A549 (cell line): ENCODE data around the gene LRRC61. TPM values are rescaled to one million over a fixed set of nuclear protein-coding genes. Genes with fewer than 3 reads are reported as not detected.
"Not testable (repeated sequence)": the region's sequence is repeated elsewhere in the genome, so short reads cannot be mapped to it uniquely, and the experiment has no call there.

Experiments used
- ATAC-seq, 2 experiments: fragments of 200-7000 bp in 1 of 2; fragments of >200 bp in 1 of 2; cut with Nextera tagmentation in 1 of 2; cut with Tn5 transposase in 1 of 2; 3 replicates each; pipeline versions ENCODE4 v1.8.0 to v1.9.1; 2018 to 2020; ENCODE audit warnings: mild to moderate bottlenecking in 1 of 2, moderate library complexity in 1 of 2
- CTCF ChIA-PET: fragments of 300-600 bp; sonication (Branson Sonifier 250); formaldehyde crosslinking; extraction: SDS; loops from one replicate; lab custom pipeline; 2021; ENCODE audit warnings: antibody characterized with exemption, inconsistent platforms; lab: Yijun Ruan, JAX
- POLR2A ChIA-PET: fragments of 350-600 bp; formaldehyde crosslinking; extraction: SDS; loops from one replicate; lab custom pipeline; 2021; ENCODE audit warnings: antibody characterized with exemption, inconsistent platforms; lab: Yijun Ruan, JAX
- DNase-seq, 2 experiments: peaks; one replicate each; pipeline versions ENCODE4 v3.0.0 to v3.0.0-alpha.2; 2011 to 2016; ENCODE audit warnings: low read depth in 1 of 2, low spot score in 1 of 2
- FAIRE-seq: peaks from 2 replicates; lab custom pipeline; 2011; peaks lifted over from hg19 to GRCh38; lab: Jason Lieb, UNC
- H3K27ac ChIP-seq, 2 experiments: fragments of >200 bp; sonication (Bioruptor Twin); formaldehyde crosslinking; 3 replicates each; pipeline ENCODE4 v1.5.1; 2016 to 2017
- H3K4me1 ChIP-seq: fragments of >200 bp; sonication (Bioruptor Twin); formaldehyde crosslinking; 3 replicates; pipeline ENCODE4 v1.6.1; 2016
- H3K4me2 ChIP-seq: fragments of >200 bp; sonication (Bioruptor Twin); formaldehyde crosslinking; 3 replicates; pipeline ENCODE4 v1.6.1; 2016
- H3K4me3 ChIP-seq: fragments of >200 bp; sonication (Bioruptor Twin); formaldehyde crosslinking; 3 replicates; pipeline ENCODE4 v1.5.1; 2016
- H3K9me3 ChIP-seq: fragments of >200 bp; sonication (Bioruptor Twin); formaldehyde crosslinking; 3 replicates; pipeline ENCODE4 v1.6.1; 2016
- FOSL2 ChIP-seq, 2 experiments: fragments of 450-650 bp in 1 of 2; fragments of >200 bp in 1 of 2; sonication (Bioruptor Twin) in 1 of 2; formaldehyde crosslinking; IDR thresholded peaks; 2 replicates each; pipeline versions ENCODE4 v1.5.0 to v1.6.1; 2016 to 2020; ENCODE audit warnings: mild to moderate bottlenecking in 1 of 2, moderate library complexity in 1 of 2
- HOXB13 ChIP-seq: fragments of 250-450 bp; sonication (Bioruptor Pico); IDR thresholded peaks from 2 replicates; pipeline ENCODE4 v1.5.0; 2020; ENCODE audit warnings: low read depth, mild to moderate bottlenecking, moderate library complexity
- JUNB ChIP-seq: fragments of >200 bp; sonication (Bioruptor Twin); formaldehyde crosslinking; IDR thresholded peaks from 2 replicates; pipeline ENCODE4 v1.6.1; 2016
- NPAS2 ChIP-seq: fragments of 250-450 bp; sonication (Bioruptor Pico); IDR thresholded peaks from 2 replicates; pipeline ENCODE4 v1.8.0; 2022; ENCODE audit warnings: mild to moderate bottlenecking, moderate library complexity, borderline replicate concordance
- PHF8 ChIP-seq: fragments of 200-600 bp; sonication (generic); IDR thresholded peaks from 2 replicates; pipeline ENCODE4 v1.6.1; 2016; ENCODE audit warnings: low read depth, mild to moderate bottlenecking, antibody characterized with exemption, moderate library complexity, borderline replicate concordance
- ZSCAN20 ChIP-seq: fragments of 250-450 bp; sonication (Bioruptor Pico); IDR thresholded peaks from 2 replicates; pipeline ENCODE4 v1.8.0; 2022; ENCODE audit warnings: mild to moderate bottlenecking, moderate library complexity
- WGBS: methylation state at CpG from one replicate; pipeline ENCODE4 v1.1.6; 2017; ENCODE audit errors: missing lambda C conversion rate; 5-methylcytosine and 5-hydroxymethylcytosine counted together
- polyA plus RNA-seq, 4 experiments: library from polyadenylated mRNA; depleted of rRNA in 3 of 4; stranded (reverse); fragments of >200 nt; fragmentation: RNase III in 1 of 4; extraction: RNeasy Plus Mini Kit Qiagen cat#74134 plus additional on column Dnase treatment in 1 of 4; gene quantifications; 2 replicates in 3 of 4; 3 replicates in 1 of 4; pipeline ENCODE4 v1.2.3, GENCODE V29; 2011 to 2017
- TF ChIP-seq, protein P1 (sequence below): IDR thresholded peaks from 2 replicates; pipeline ENCODE4 v1.6.1; 2012; ENCODE audit warnings: low read depth, borderline replicate concordance
- TF ChIP-seq, protein P2 (sequence below): fragments of 450-650 bp; IDR thresholded peaks from 2 replicates; pipeline ENCODE4 v1.6.1; 2014; ENCODE audit warnings: antibody characterized with exemption

The LRRC61 gene
- polyA plus RNA-seq, 2 of the 4 experiments (the other 2 are of a cell fraction), result 0.19 to 0.22 TPM

DNA sequence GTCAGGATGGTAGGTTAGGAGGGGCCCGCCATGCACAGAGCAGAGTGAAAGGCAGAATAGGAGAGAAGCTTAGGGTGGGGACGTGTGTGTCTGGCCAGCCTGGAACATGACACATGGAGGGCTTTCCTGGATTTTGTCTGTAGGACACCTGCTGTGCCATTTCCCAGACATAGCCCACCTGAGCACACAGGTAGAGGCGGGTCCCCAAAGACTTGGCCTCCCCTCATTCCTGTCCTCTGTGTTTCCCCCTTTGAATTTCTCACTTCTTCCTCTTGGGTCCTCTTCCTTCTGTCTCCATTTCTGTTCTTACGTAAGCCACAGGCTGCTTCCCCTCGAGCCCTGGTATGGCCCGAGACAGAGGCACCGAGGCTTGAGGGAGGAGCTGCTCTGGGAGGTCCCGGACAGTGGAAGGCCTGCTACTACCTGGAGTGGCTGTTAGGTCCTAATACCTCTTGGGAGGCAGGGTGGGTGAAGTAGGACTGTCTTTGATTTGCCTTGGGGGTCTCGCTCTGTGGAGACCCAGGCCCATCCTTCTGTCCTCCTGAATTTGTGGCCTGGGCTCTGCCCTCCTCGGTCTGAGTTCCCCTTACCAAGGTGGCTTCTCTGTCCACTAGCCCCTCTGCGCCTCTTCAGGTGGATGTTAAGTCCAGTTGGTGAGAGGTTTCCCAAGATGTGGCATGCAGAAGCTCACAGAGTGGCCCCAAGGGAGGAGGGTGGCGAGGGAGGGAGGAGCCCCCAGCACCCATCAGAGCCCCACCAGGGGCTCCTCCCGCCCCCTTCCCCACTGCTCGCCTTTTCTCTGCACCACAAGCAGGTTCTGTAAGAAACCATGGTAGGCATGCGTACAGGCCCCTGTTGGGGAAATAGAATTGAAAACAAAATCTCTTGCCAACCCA lies 61.5 kb downstream of the LRRC61 start:
- CTCF ChIA-PET, result interaction anchor here (1.2 to 2.1 kb wide), 3 partner anchors 9 to 20 kb away, joined by 3 to 6 read pairs (median 3); no protein-coding TSS in a partner anchor
- H3K4me3 ChIP-seq, result no peak overlapping the region
- DNase-seq, result no peak
- H3K27ac ChIP-seq, result no peak overlapping the region
- no peak for TF ChIP-seq FOSL2 (IDR thresholded peaks at IDR 0.05)
- TF ChIP-seq FOSL2 (CRISPR knock-in tag; IDR thresholded peaks at IDR 0.05), result no peak
- no peak for TF ChIP-seq NPAS2
- TF ChIP-seq, protein P1, sequence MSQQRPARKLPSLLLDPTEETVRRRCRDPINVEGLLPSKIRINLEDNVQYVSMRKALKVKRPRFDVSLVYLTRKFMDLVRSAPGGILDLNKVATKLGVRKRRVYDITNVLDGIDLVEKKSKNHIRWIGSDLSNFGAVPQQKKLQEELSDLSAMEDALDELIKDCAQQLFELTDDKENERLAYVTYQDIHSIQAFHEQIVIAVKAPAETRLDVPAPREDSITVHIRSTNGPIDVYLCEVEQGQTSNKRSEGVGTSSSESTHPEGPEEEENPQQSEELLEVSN, result no peak
- no peak for TF ChIP-seq PHF8
- TF ChIP-seq ZSCAN20 (CRISPR knock-in tag), result no peak
- TF ChIP-seq, all 56 proteins: peak for 0
- Histone ChIP-seq H3K9me3 (no peaks in the 10 kb centered on the region), H3K4me1 (peaks cover 9% of the 10 kb centered on the region; the same call in 2 of the 3 replicates), H3K4me2 (no peak overlapping the region)
- ATAC-seq (no peak), FAIRE-seq (no peak)
- 83% methylated on average over 14 of the region's 15 CpGs for WGBS
- POLR2A ChIA-PET, result no interaction called here

DNA sequence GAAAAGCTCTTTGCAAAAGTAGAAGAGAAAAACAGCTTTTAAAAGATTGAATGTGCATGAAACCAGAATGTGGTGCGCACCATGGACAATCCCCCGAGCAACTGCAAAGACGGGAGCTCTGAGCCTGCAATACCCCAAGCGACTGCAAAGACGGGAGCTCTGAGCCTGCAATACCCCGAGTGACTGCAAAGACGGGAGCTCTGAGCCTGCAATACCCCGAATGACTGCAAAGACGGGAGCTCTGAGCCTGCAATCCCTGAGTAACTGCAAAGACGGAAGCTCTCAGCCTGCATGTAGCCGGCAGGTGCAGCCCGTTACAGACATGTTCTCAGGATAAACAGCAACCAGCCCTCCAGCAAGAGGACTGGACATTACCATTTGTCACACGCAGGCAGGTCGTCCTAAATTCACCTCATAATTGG lies 62.2 kb downstream of the LRRC61 start:
- no peak for ATAC-seq
- FAIRE-seq, result no peak
- CTCF ChIA-PET, result interaction anchor here (1.4 to 2.1 kb wide), 3 partner anchors 17 to 36 kb away, joined by 3 to 6 read pairs (median 6); no protein-coding TSS in a partner anchor
- Histone ChIP-seq H3K9me3 (no peaks in the 10 kb centered on the region), H3K4me1 (peaks cover 6% of the 10 kb centered on the region; the same call in 2 of the 3 replicates), H3K4me3 (no peak overlapping the region), H3K4me2 (no peak overlapping the region), H3K27ac (no peak overlapping the region)
- 92% methylated on average over 14 of the region's 14 CpGs for WGBS
- POLR2A ChIA-PET, result interaction anchor here (0.6 kb wide), 1 partner anchor 35 kb away, joined by 4 read pairs; no protein-coding TSS in a partner anchor
- no peak for DNase-seq
- TF ChIP-seq, protein P2, sequence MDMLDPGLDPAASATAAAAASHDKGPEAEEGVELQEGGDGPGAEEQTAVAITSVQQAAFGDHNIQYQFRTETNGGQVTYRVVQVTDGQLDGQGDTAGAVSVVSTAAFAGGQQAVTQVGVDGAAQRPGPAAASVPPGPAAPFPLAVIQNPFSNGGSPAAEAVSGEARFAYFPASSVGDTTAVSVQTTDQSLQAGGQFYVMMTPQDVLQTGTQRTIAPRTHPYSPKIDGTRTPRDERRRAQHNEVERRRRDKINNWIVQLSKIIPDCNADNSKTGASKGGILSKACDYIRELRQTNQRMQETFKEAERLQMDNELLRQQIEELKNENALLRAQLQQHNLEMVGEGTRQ, result no peak
- TF ChIP-seq JUNB (no peak), HOXB13 (CRISPR knock-in tag) (no peak)

DNA sequence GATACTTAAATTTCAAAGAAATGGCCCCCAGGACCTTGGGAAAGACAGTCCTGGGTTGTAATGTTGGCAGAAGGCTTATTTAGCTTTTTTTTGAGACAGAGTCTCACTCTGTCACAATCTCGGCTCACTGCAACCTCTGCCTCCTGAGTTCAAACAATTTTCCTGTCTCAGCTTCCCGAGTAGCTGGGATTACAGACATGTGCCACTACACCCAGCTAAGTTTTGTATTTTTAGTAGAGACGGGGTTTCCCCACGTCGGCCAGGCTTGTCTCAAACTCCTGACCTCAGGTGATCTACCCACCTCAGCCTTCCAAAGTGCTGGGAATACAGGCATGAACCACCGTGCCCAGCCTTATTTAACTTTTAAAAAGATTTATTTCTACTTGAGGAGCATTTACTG lies 62.7 kb downstream of the LRRC61 start:
- CTCF ChIA-PET, result interaction anchor here (0.9 to 2.1 kb wide), 4 partner anchors 16 to 35 kb away, joined by 3 to 6 read pairs (median 4); no protein-coding TSS in a partner anchor
- H3K4me1 ChIP-seq, result not testable (repeated sequence)

More for the DNA sequence above, 62.7 kb downstream of the LRRC61 start:
- ATAC-seq, H3K4me3 ChIP-seq, H3K9me3 ChIP-seq, FAIRE-seq, H3K4me2 ChIP-seq, DNase-seq, H3K27ac ChIP-seq: not testable (repeated sequence)
- POLR2A ChIA-PET, result interaction anchor here (0.6 kb wide), 1 partner anchor 35 kb away, joined by 4 read pairs; no protein-coding TSS in a partner anchor
- 76% methylated on average over 6 of the region's 6 CpGs for WGBS

Other genes with a start within 250 kb of the LRRC61 start
- 0.40 and 0.43 TPM in 2 replicates for gene ACTR3C, start 190 bp downstream of the LRRC61 start, polyA plus RNA-seq (2011; rRNA removed)
- gene ACTR3C, start 190 bp downstream of the LRRC61 start, polyA plus RNA-seq (2017; fragmentation: RNase III; extraction: RNeasy Plus Mini Kit Qiagen cat#74134 plus additional on column Dnase treatment), result 0.43 to 0.58 TPM (median 0.54 TPM) in 3 replicates
- not detected in 2 replicates for gene RARRES2, start 18.3 kb downstream of the LRRC61 start, polyA plus RNA-seq (2011; rRNA removed)
- 0.11 TPM in 1 of 3 replicates, not detected in the others for gene RARRES2, start 18.3 kb downstream of the LRRC61 start, polyA plus RNA-seq (2017; fragmentation: RNase III; extraction: RNeasy Plus Mini Kit Qiagen cat#74134 plus additional on column Dnase treatment)
- 48.1 and 58.0 TPM in 2 replicates for gene REPIN1, start 45.5 kb downstream of the LRRC61 start, polyA plus RNA-seq (2011; rRNA removed)
- 86.2 to 101 TPM (median 101 TPM) in 3 replicates for gene REPIN1, start 45.5 kb downstream of the LRRC61 start, polyA plus RNA-seq (2017; fragmentation: RNase III; extraction: RNeasy Plus Mini Kit Qiagen cat#74134 plus additional on column Dnase treatment)
- gene ZNF775, start 56.0 kb downstream of the LRRC61 start, polyA plus RNA-seq (2011; rRNA removed), result 1.5 and 1.7 TPM in 2 replicates
- gene ZNF775, start 56.0 kb downstream of the LRRC61 start, polyA plus RNA-seq (2017; fragmentation: RNase III; extraction: RNeasy Plus Mini Kit Qiagen cat#74134 plus additional on column Dnase treatment), result 4.5 to 5.4 TPM (median 5.4 TPM) in 3 replicates
- gene GIMAP8, start 127.3 kb downstream of the LRRC61 start, polyA plus RNA-seq (2011; rRNA removed), result not detected in 2 replicates
- not detected in 3 replicates for gene GIMAP8, start 127.3 kb downstream of the LRRC61 start, polyA plus RNA-seq (2017; fragmentation: RNase III; extraction: RNeasy Plus Mini Kit Qiagen cat#74134 plus additional on column Dnase treatment)
- not detected in 2 replicates for gene GIMAP7, start 191.5 kb downstream of the LRRC61 start, polyA plus RNA-seq (2011; rRNA removed)
- not detected in 3 replicates for gene GIMAP7, start 191.5 kb downstream of the LRRC61 start, polyA plus RNA-seq (2017; fragmentation: RNase III; extraction: RNeasy Plus Mini Kit Qiagen cat#74134 plus additional on column Dnase treatment)
- gene GIMAP4, start 244.0 kb downstream of the LRRC61 start, polyA plus RNA-seq (2011; rRNA removed), result not detected in 2 replicates
- gene GIMAP4, start 244.0 kb downstream of the LRRC61 start, polyA plus RNA-seq (2017; fragmentation: RNase III; extraction: RNeasy Plus Mini Kit Qiagen cat#74134 plus additional on column Dnase treatment), result not detected in 3 replicates